ENCODE measurements around the gene MVP.
"Not testable (repeated sequence)": the region's sequence is repeated elsewhere in the genome, so short reads cannot be mapped to it uniquely, and the experiment has no call there.

Gene MVP

DNA sequence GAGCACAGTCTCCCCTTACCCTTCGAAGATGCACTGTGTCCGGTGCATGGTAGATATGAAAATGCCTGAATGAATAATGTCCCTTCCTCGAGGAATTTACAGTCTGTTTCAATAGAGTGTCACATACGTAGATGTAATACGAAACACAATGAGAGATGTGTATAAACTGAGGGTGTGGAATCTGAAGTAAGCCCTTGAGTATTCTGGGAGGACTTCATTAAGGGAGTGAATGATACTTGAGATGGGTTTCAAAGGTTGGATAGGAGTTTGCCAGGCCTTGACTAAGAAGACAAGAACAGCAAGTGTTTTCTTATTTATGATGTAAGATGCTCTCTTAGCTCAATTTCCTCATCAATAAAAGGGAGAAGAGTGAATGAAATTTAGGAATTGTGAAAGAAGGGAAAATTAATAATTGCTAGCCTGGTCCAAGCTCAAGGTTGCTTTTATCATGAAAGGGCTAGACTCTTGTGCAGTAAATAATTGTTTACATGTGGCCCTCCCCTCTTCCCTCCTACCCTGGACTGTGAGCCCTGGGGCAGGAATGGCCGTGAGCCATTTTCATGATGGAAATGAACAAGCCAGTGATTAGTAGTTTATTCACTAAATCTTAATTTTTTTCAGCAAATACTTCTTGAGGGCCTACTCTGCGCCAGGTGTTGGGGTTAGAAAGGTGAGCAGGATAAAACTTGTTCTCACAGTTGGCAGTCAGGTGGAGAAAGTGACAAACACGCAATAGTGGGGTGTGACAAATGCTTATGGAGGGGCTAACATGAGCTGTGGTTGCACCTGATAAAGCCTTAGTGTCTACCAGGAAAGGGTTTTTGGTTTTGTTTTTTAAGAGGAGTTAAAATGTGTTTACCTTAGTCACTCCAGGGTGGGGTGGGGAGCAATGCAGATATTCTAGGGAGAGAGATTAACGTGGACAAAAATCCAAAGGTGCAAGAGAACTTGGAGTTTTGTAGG is 28.1 kb upstream of the MVP start:
- TF ChIP-seq, protein P1, sequence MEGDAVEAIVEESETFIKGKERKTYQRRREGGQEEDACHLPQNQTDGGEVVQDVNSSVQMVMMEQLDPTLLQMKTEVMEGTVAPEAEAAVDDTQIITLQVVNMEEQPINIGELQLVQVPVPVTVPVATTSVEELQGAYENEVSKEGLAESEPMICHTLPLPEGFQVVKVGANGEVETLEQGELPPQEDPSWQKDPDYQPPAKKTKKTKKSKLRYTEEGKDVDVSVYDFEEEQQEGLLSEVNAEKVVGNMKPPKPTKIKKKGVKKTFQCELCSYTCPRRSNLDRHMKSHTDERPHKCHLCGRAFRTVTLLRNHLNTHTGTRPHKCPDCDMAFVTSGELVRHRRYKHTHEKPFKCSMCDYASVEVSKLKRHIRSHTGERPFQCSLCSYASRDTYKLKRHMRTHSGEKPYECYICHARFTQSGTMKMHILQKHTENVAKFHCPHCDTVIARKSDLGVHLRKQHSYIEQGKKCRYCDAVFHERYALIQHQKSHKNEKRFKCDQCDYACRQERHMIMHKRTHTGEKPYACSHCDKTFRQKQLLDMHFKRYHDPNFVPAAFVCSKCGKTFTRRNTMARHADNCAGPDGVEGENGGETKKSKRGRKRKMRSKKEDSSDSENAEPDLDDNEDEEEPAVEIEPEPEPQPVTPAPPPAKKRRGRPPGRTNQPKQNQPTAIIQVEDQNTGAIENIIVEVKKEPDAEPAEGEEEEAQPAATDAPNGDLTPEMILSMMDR (IDR thresholded peaks at IDR 0.05) = no peak
- peak overlapping the region; percentile 90 for H3K4me3 ChIP-seq
- no peak for DNase-seq (ENCODE audit: low spot score)
- H3K27ac ChIP-seq = no peak overlapping the region

GRCh38 chr16:29793153-29793552 is 27.1 kb upstream of the MVP start:
- not testable (repeated sequence) for DNase-seq (ENCODE audit: low spot score); H3K4me3 ChIP-seq; H3K27ac ChIP-seq

DNA sequence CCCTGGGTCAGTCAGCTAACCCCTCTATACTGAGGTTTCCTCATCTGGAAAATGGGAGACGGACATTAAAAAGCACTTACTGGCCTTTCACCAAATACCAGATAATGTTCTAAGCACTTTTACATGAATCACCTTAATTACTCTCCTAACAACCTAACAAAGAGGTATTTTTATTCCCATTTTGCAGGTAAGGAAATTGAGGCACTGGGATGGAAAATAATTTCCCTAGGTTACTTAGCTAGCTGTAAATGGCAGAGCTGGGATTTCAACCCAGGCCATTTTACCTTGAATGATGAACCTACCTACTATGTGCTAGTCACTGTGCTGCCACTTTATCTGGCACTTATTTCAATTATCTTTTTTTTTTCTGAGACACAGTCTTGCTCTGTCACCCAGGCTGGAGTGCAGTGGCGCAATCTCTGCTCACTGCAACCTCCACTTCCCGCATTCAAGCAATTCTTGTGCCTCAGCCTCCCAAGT is 26.0 kb upstream of the MVP start:
- no peak overlapping the region for H3K4me3 ChIP-seq
- no peak overlapping the region for H3K27ac ChIP-seq
- TF ChIP-seq, protein P1 (IDR thresholded peaks at IDR 0.05) = no peak
- DNase-seq (ENCODE audit: low spot score) = no peak

DNA sequence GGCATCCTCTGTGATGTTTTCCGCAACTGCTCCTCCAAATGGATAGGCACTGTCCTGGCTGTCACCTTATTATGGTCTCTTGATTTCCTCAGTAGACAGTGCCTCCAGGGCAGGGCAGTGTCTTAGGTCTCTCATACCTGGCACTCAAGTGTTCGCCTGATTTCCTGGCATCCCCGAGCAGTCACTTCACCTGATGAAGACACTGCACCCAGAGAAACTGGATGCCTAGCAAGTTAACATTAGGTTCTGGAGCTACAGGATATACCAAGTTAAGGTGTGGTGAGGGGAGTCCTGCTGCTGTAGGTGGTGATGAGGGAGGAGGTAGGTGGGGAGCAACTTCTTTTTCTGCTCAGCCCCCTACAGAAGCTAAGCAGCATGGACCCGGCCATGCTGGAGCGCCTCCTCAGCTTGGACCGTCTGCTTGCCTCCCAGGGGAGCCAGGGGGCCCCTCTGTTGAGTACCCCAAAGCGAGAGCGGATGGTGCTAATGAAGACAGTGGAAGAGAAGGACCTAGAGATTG is 17.8 kb upstream of the MVP start:
- no peak for DNase-seq (ENCODE audit: low spot score)
- Histone ChIP-seq H3K4me3 (no peak overlapping the region), H3K27ac (no peak overlapping the region)
- TF ChIP-seq, protein P1 (IDR thresholded peaks at IDR 0.05) = no peak

- no peak for DNase-seq (ENCODE audit: low spot score)
- TF ChIP-seq, protein P1 (IDR thresholded peaks at IDR 0.05) = no peak
- Histone ChIP-seq H3K27ac (peak overlapping the region; percentile 95 to 98), H3K4me3 (peak overlapping the region; percentile 80)
Observed at GRCh38 chr16:29804020-29804419, 16.2 kb upstream of the MVP start.

- H3K4me3 ChIP-seq = peak overlapping the region; percentile 80
- peak overlapping the region; percentile 95 to 98 for H3K27ac ChIP-seq
- peak; percentile 81 for DNase-seq (ENCODE audit: low spot score)
- TF ChIP-seq, protein P1 (IDR thresholded peaks at IDR 0.05) = no peak
Observed at GRCh38 chr16:29804455-29805231, 15.6 kb upstream of the MVP start.

All from coronary artery (tissue), 2 donors.